PC-3 (cell line): ENCODE measurements around the gene LINGO3. TPM values are rescaled to one million over a fixed set of nuclear protein-coding genes. Genes with fewer than 3 reads are reported as not detected.
A peak's percentile ranks its signal among the peaks of the same experiment; 100 is the strongest.

Experiments used
- ATAC-seq: fragments of 200-7000 bp; cut with Tn5 transposase; 2 replicates; pipeline ENCODE4 v1.9.1; 2020; ENCODE audit warnings: mild to moderate bottlenecking, moderate library complexity
- BruUV-seq: library from RNA; stranded (reverse); fragments of 400-500 nt; replicated peaks from 2 replicates; lab custom pipeline; 2021; lab: Mats Ljungman, UMichigan
- CTCF ChIA-PET: fragments of 300-600 bp; sonication (Branson Sonifier 250); formaldehyde crosslinking; loops from one replicate; lab custom pipeline; 2022; ENCODE audit warnings: antibody characterized with exemption; lab: Charles Lee
- POLR2A ChIA-PET: fragments of 300-600 bp; sonication (Branson Sonifier 250); formaldehyde crosslinking; loops from one replicate; lab custom pipeline; 2022; ENCODE audit warnings: antibody characterized with exemption; ENCODE audit not compliant: unreplicated experiment; lab: Charles Lee
- DNase-seq: peaks from one replicate; pipeline ENCODE4 v3.0.0-alpha.2; 2015
- H2AFZ ChIP-seq: fragments of 300-600 bp; sonication (generic); 2 replicates; pipeline ENCODE4 v1.6.0; 2016; ENCODE audit warnings: antibody characterized with exemption, low read length
- H3F3A ChIP-seq: fragments of 300-600 bp; sonication (generic); one replicate; pipeline ENCODE4 v1.6.0; 2017; ENCODE audit warnings: antibody characterized with exemption, low read length, control low read depth, mild to moderate bottlenecking; ENCODE audit not compliant: unreplicated experiment
- H3K27ac ChIP-seq: fragments of 300-600 bp; sonication (generic); 2 replicates; pipeline ENCODE4 v1.5.1; 2016; ENCODE audit warnings: mild to moderate bottlenecking, low read length
- H3K27me3 ChIP-seq: fragments of 300-600 bp; sonication (generic); 2 replicates; pipeline ENCODE4 v1.6.1; 2016; ENCODE audit warnings: low read length, mixed read lengths
- H3K36me3 ChIP-seq: fragments of 300-600 bp; sonication (generic); 2 replicates; pipeline ENCODE4 v1.6.1; 2016; ENCODE audit warnings: low read depth, mixed run types, low read length, mixed read lengths
- H3K4me1 ChIP-seq: fragments of 300-600 bp; sonication (generic); 2 replicates; pipeline ENCODE4 v1.5.1; 2016; ENCODE audit warnings: low read length; ENCODE audit not compliant: insufficient read depth
- H3K4me2 ChIP-seq: fragments of 300-600 bp; sonication (generic); 2 replicates; pipeline ENCODE4 v1.6.0; 2016; ENCODE audit warnings: low read length
- H3K4me3 ChIP-seq: fragments of 300-600 bp; sonication (generic); 2 replicates; pipeline ENCODE4 v1.5.1; 2016; ENCODE audit warnings: mild to moderate bottlenecking, low read length, mixed read lengths
- H3K79me2 ChIP-seq: fragments of 300-600 bp; sonication (generic); 2 replicates; pipeline ENCODE4 v1.6.1; 2017; ENCODE audit warnings: low read length, mixed read lengths
- H3K9ac ChIP-seq: fragments of 300-600 bp; sonication (generic); 2 replicates; pipeline ENCODE4 v1.6.0; 2016; ENCODE audit warnings: mild to moderate bottlenecking, low read length
- H3K9me2 ChIP-seq: fragments of 300-600 bp; sonication (generic); replicated peaks from 2 replicates; pipeline ENCODE4 v1.6.1; 2016; ENCODE audit warnings: mixed run types, low read length, mixed read lengths
- H3K9me3 ChIP-seq: fragments of 300-600 bp; sonication (generic); 2 replicates; pipeline ENCODE4 v1.6.1; 2016; ENCODE audit warnings: low read length, mixed read lengths
- H4K20me1 ChIP-seq: fragments of 300-600 bp; sonication (generic); 2 replicates; pipeline ENCODE4 v1.6.1; 2016; ENCODE audit warnings: low read length, mixed read lengths
- EZH2 ChIP-seq: fragments of 300-600 bp; sonication (generic); IDR thresholded peaks from one replicate; pipeline ENCODE4 v1.6.1; 2017; ENCODE audit warnings: antibody characterized with exemption, mild to moderate bottlenecking, low read length; ENCODE audit not compliant: unreplicated experiment
- EZH2phosphoT487 ChIP-seq: fragments of 300-600 bp; sonication (generic); IDR thresholded peaks from 2 replicates; pipeline ENCODE4 v1.6.1; 2018; ENCODE audit warnings: mild to moderate bottlenecking, antibody characterized with exemption, low read length, borderline replicate concordance
- intact Hi-C: fragments of 100-400 bp; cut with micrococcal nuclease; formaldehyde crosslinking; loops from 2 replicates; pipeline ENCODE4 v1.9.0; 2023
- total RNA-seq: library from RNA; depleted of rRNA; stranded (reverse); fragments of >200 nt; gene quantifications from 2 replicates; pipeline ENCODE4 v1.2.3, GENCODE V29; 2014
- TF ChIP-seq, protein P1 (sequence below): fragments of 300-600 bp; sonication (generic); conservative IDR thresholded peaks from 2 replicates; pipeline ENCODE4 v1.5.1; 2017; ENCODE audit warnings: antibody characterized with exemption, low read depth, mild to moderate bottlenecking, low read length

LINGO3 gene
- total RNA-seq, 1 experiment from 2014 or later: not detected

DNA sequence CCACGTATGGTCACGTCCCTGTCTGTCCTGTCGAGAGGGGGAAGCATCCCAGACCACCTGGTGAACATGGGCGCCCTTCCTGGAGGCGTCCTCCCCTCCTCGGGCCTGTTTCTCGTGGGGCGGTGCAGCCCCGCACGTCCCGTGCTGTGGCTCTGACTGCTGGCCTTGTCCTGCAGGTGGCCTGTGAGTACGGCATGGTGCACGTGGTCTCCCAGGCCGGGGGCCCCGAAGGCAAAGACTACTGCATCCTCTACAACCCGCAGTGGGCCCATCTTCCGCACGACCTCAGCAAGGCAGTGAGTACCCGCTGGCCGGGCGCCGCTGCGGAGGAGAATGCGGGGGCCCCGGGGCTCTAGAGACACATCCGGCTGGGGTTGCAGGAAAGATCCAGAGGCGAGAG is 26.5 kb upstream of the LINGO3 start:
- Histone ChIP-seq H4K20me1 (no peaks in the 10 kb centered on the region), H3K36me3 (no peaks in the 10 kb centered on the region), H3K9ac (no peak overlapping the region), H3K9me3 (no peaks in the 10 kb centered on the region), H3F3A (no peaks in the 10 kb centered on the region), H3K4me1 (peaks cover 4% of the 10 kb centered on the region), H3K27ac (no peak overlapping the region), H3K9me2 (no peaks in the 10 kb centered on the region), H3K79me2 (peaks cover 36% of the 10 kb centered on the region), H2AFZ (no peak overlapping the region), H3K4me3 (no peak overlapping the region), H3K27me3 (no peaks in the 10 kb centered on the region), H3K4me2 (no peak overlapping the region)
- intact Hi-C loops: no loop called here
- DNase-seq: no peak
- ATAC-seq: no peak
- BruUV-seq: no TSS peak
- TF ChIP-seq EZH2phosphoT487: no peak
- TF ChIP-seq, protein P1, sequence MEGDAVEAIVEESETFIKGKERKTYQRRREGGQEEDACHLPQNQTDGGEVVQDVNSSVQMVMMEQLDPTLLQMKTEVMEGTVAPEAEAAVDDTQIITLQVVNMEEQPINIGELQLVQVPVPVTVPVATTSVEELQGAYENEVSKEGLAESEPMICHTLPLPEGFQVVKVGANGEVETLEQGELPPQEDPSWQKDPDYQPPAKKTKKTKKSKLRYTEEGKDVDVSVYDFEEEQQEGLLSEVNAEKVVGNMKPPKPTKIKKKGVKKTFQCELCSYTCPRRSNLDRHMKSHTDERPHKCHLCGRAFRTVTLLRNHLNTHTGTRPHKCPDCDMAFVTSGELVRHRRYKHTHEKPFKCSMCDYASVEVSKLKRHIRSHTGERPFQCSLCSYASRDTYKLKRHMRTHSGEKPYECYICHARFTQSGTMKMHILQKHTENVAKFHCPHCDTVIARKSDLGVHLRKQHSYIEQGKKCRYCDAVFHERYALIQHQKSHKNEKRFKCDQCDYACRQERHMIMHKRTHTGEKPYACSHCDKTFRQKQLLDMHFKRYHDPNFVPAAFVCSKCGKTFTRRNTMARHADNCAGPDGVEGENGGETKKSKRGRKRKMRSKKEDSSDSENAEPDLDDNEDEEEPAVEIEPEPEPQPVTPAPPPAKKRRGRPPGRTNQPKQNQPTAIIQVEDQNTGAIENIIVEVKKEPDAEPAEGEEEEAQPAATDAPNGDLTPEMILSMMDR: no peak
- no peak for TF ChIP-seq EZH2
- POLR2A ChIA-PET: no interaction called here
- CTCF ChIA-PET: no interaction called here

- peaks cover 7% of the 10 kb centered on the region for H3K4me1 ChIP-seq
- H4K20me1 ChIP-seq: no peaks in the 10 kb centered on the region
- no peaks in the 10 kb centered on the region for H3K9me3 ChIP-seq
- no peak overlapping the region for H2AFZ ChIP-seq
- H3K9me2 ChIP-seq: no peaks in the 10 kb centered on the region
- no TSS peak for BruUV-seq
- H3K36me3 ChIP-seq: no peaks in the 10 kb centered on the region
- H3K79me2 ChIP-seq: peaks cover 42% of the 10 kb centered on the region
- H3K9ac ChIP-seq: no peak overlapping the region
- no peak overlapping the region for H3K27ac ChIP-seq
- no peaks in the 10 kb centered on the region for H3K27me3 ChIP-seq
- ATAC-seq (no peak), DNase-seq (no peak)
- CTCF ChIA-PET: no interaction called here
- POLR2A ChIA-PET: no interaction called here
- no peak overlapping the region for H3K4me3 ChIP-seq
- no peaks in the 10 kb centered on the region for H3F3A ChIP-seq
- TF ChIP-seq EZH2: no peak
- TF ChIP-seq, protein P1: 0 out of 2 replicates have a peak, but pooled peaks have one; percentile 22
- no peak for TF ChIP-seq EZH2phosphoT487
- no peak overlapping the region for H3K4me2 ChIP-seq
- intact Hi-C loops: no loop called here
These were observed 25.9 kb upstream of the LINGO3 start for GRCh38 chr19:2333807-2334211.

DNA sequence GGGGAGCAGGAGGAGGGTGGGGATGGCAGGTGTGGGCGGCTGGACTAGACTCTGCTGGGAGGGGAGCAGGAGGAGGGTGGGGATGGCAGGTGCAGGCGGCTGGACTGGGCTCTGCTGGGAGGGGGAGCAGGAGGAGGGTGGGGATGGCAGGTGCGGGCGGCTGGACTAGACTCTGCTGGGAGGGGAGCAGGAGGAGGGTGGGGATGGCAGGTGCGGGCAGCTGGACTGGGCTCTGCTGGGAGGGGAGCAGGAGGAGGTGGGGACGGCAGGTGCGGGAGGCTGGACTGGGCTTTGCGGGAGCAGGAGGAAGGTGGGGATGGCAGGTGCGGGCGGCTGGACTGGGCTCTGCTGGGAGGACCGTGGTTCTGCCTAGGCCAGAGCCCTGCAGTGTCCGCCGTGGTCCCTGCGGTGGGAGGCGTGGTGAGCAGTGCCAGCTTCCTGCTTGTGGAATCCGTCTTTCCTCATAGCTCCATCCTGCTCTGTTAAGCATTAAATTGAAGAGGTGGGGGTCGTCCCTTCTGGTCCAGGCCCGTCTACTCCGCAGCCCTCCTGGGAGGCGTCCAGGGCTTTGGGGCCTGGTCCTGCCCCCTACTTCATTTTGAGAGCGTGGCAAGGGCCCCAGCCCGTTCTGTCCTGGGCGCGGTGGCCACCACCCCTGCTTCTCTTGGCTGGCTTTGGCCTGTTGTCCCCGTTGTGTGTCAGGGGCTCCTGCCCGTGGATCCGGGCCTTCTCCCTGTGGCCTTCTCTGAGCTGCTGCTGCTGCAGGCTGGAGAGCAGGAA is 25.3 kb upstream of the LINGO3 start:
- ChIA-PET CTCF (no interaction called here), POLR2A (no interaction called here)
- peaks cover 48% of the 10 kb centered on the region for H3K79me2 ChIP-seq
- intact Hi-C loops: no loop called here
- H3F3A ChIP-seq: no peaks in the 10 kb centered on the region
- no peaks in the 10 kb centered on the region for H3K27me3 ChIP-seq
- no peak for DNase-seq
- TF ChIP-seq EZH2phosphoT487 (no peak), EZH2 (no peak)
- TF ChIP-seq, protein P1: no peak
- H3K4me2 ChIP-seq: no peak overlapping the region
- no TSS peak for BruUV-seq
- H3K4me1 ChIP-seq: peaks cover 7% of the 10 kb centered on the region
- H4K20me1 ChIP-seq: no peaks in the 10 kb centered on the region
- no peak for ATAC-seq
- H3K9me2 ChIP-seq: no peaks in the 10 kb centered on the region
- H3K9me3 ChIP-seq: no peaks in the 10 kb centered on the region
- H2AFZ ChIP-seq: no peak overlapping the region
- no peak overlapping the region for H3K9ac ChIP-seq
- H3K4me3 ChIP-seq: no peak overlapping the region
- no peaks in the 10 kb centered on the region for H3K36me3 ChIP-seq
- no peak overlapping the region for H3K27ac ChIP-seq
